ENCODE measurements around the gene GPR183.

GPR183 gene

GRCh38 chr13:99355267-99356011 lies 48.2 kb upstream of the GPR183 start:
- Histone ChIP-seq H3K4me2 (ENCODE audit: low read depth, low read length, poor library complexity, severe bottlenecking) (peak overlapping the region; percentile 73), H3K4me3 (ENCODE audit: low read length, poor library complexity, severe bottlenecking) (peak overlapping the region; percentile 50), H3K36me3 (ENCODE audit: insufficient read depth, low read length) (peaks cover 34% of the 10 kb centered on the region; the same call in 1 of the 2 replicates), H3K9me2 (replicated peaks; ENCODE audit: low read depth, low read length) (no peaks in the 10 kb centered on the region), H3K79me2 (ENCODE audit: insufficient read depth, low read length) (no peaks in the 10 kb centered on the region), H3K27me3 (ENCODE audit: insufficient read depth, low read length, poor library complexity, severe bottlenecking) (no peaks in the 10 kb centered on the region), H3K9me3 (ENCODE audit: insufficient read depth, low read depth, low read length) (no peaks in the 10 kb centered on the region), H2AFZ (ENCODE audit: low read length) (no peak overlapping the region), H3K4me1 (ENCODE audit: insufficient read depth, low read length, poor library complexity, severe bottlenecking) (peaks cover 31% of the 10 kb centered on the region), H4K20me1 (ENCODE audit: insufficient read depth, low read length, poor library complexity, severe bottlenecking) (no peaks in the 10 kb centered on the region), H3K9ac (ENCODE audit: low read depth, low read length, poor library complexity, severe bottlenecking) (peak overlapping the region; percentile 28), H3F3A (ENCODE audit: low read depth) (no peaks in the 10 kb centered on the region)
- TF ChIP-seq EZH2phosphoT487 (IDR thresholded peaks at IDR 0.05; ENCODE audit: borderline replicate concordance) = no peak
- TF ChIP-seq CTCF (conservative IDR thresholded peaks at IDR 0.05; ENCODE audit: low read length) = no peak

- Histone ChIP-seq H3K4me1 (ENCODE audit: insufficient read depth, low read length, poor library complexity, severe bottlenecking) (peaks cover 30% of the 10 kb centered on the region), H4K20me1 (ENCODE audit: insufficient read depth, low read length, poor library complexity, severe bottlenecking) (no peaks in the 10 kb centered on the region), H3K4me3 (ENCODE audit: low read length, poor library complexity, severe bottlenecking) (no peak overlapping the region), H3K27me3 (ENCODE audit: insufficient read depth, low read length, poor library complexity, severe bottlenecking) (no peaks in the 10 kb centered on the region), H3K4me2 (ENCODE audit: low read depth, low read length, poor library complexity, severe bottlenecking) (no peak overlapping the region), H3K9me2 (replicated peaks; ENCODE audit: low read depth, low read length) (no peaks in the 10 kb centered on the region), H2AFZ (ENCODE audit: low read length) (no peak overlapping the region), H3F3A (ENCODE audit: low read depth) (no peaks in the 10 kb centered on the region), H3K9me3 (ENCODE audit: insufficient read depth, low read depth, low read length) (no peaks in the 10 kb centered on the region), H3K36me3 (ENCODE audit: insufficient read depth, low read length) (peaks cover 39% of the 10 kb centered on the region; the same call in 1 of the 2 replicates), H3K9ac (ENCODE audit: low read depth, low read length, poor library complexity, severe bottlenecking) (no peak overlapping the region), H3K79me2 (ENCODE audit: insufficient read depth, low read length) (no peaks in the 10 kb centered on the region)
- no peak for TF ChIP-seq EZH2phosphoT487 (IDR thresholded peaks at IDR 0.05; ENCODE audit: borderline replicate concordance)
- no peak for TF ChIP-seq CTCF (conservative IDR thresholded peaks at IDR 0.05; ENCODE audit: low read length)
Measured at GRCh38 chr13:99354371-99354951, 47.3 kb upstream of the GPR183 start.

GRCh38 chr13:99353836-99354235 lies 46.6 kb upstream of the GPR183 start:
- no peaks in the 10 kb centered on the region for H3K27me3 ChIP-seq (ENCODE audit: insufficient read depth, low read length, poor library complexity, severe bottlenecking)
- H3K9me3 ChIP-seq (ENCODE audit: insufficient read depth, low read depth, low read length) = no peaks in the 10 kb centered on the region
- no peaks in the 10 kb centered on the region for H3K9me2 ChIP-seq (replicated peaks; ENCODE audit: low read depth, low read length)
- no peak overlapping the region for H3K4me3 ChIP-seq (ENCODE audit: low read length, poor library complexity, severe bottlenecking)
- H3F3A ChIP-seq (ENCODE audit: low read depth) = no peaks in the 10 kb centered on the region
- H4K20me1 ChIP-seq (ENCODE audit: insufficient read depth, low read length, poor library complexity, severe bottlenecking) = no peaks in the 10 kb centered on the region
- H3K4me1 ChIP-seq (ENCODE audit: insufficient read depth, low read length, poor library complexity, severe bottlenecking) = peaks cover 30% of the 10 kb centered on the region
- no peak overlapping the region for H2AFZ ChIP-seq (ENCODE audit: low read length)
- no peak overlapping the region for H3K4me2 ChIP-seq (ENCODE audit: low read depth, low read length, poor library complexity, severe bottlenecking)
- H3K36me3 ChIP-seq (ENCODE audit: insufficient read depth, low read length) = peaks cover 43% of the 10 kb centered on the region; the same call in 1 of the 2 replicates
- no peak overlapping the region for H3K9ac ChIP-seq (ENCODE audit: low read depth, low read length, poor library complexity, severe bottlenecking)
- H3K79me2 ChIP-seq (ENCODE audit: insufficient read depth, low read length) = no peaks in the 10 kb centered on the region
- TF ChIP-seq EZH2phosphoT487 (IDR thresholded peaks at IDR 0.05; ENCODE audit: borderline replicate concordance) (no peak), CTCF (conservative IDR thresholded peaks at IDR 0.05; ENCODE audit: low read length) (no peak)

Data from Loucy (cell line).